Mucosa of descending colon (tissue), 3 donors: ENCODE results near the gene HLCS. TPM values are rescaled to one million over a fixed set of nuclear protein-coding genes. Genes with fewer than 3 reads are reported as not detected.

Source experiments
- ATAC-seq: fragments of 200-7000 bp; cut with Tn5 transposase; one replicate; pipeline ENCODE4 v1.9.1; 2020; ENCODE audit warnings: mild to moderate bottlenecking, moderate library complexity
- DNase-seq, 3 donors: peaks; one replicate each; pipeline ENCODE4 v3.0.0-alpha.2; 2020
- H3K36me3 ChIP-seq: fragments of 200-600 bp; one replicate; pipeline ENCODE4 v1.8.0; 2021; ENCODE audit warnings: low read depth, mild to moderate bottlenecking
- H3K4me1 ChIP-seq: fragments of 200-600 bp; one replicate; pipeline ENCODE4 v1.8.0; 2021; ENCODE audit warnings: low read depth, mild to moderate bottlenecking
- H3K4me3 ChIP-seq: fragments of 200-600 bp; one replicate; pipeline ENCODE4 v1.8.0; 2021; ENCODE audit warnings: mild to moderate bottlenecking
- H3K9me3 ChIP-seq: fragments of 200-600 bp; one replicate; pipeline ENCODE4 v1.8.0; 2021; ENCODE audit warnings: mild to moderate bottlenecking
- intact Hi-C, 2 donors: fragments of 100-400 bp; cut with DNase I in 1 of 2; cut with micrococcal nuclease in 1 of 2; formaldehyde crosslinking; loops; one replicate each; pipeline versions ENCODE4 v1.11.0 to v1.11.1; 2022; cut with DNase I, micrococcal nuclease
- total RNA-seq, 3 donors: library from RNA; stranded (reverse); fragmentation: NEBNext Ultra II Directional in 2 of 3; extraction: Animal tissue kit (Norgen Biotek cat#: 25700) in 2 of 3; gene quantifications; one replicate each; pipeline versions ENCODE4 v1.2.1 to v1.2.4, GENCODE V29; 2021 to 2023
- TF ChIP-seq, protein P1 (sequence below): fragments of 200-600 bp; IDR thresholded peaks from one replicate; pipeline ENCODE4 v1.8.0; 2022; ENCODE audit warnings: antibody characterized with exemption, mild to moderate bottlenecking
- donor health status: DM: no; HTN: no; CAD: no; lungs with moderate emphysema.
- donor health status: DM: no; HTN: no; CAD: no.
- donor health status: DM: no; HTN: yes; CAD: no.

The HLCS gene
- total RNA-seq, 3 donors from 2014 or later: 13.3 to 16.7 (median 14.9) TPM

- no peak for DNase-seq
- H3K9me3 ChIP-seq: no peaks in the 10 kb centered on the region
- H3K4me3 ChIP-seq: no peak overlapping the region
- intact Hi-C loops: no loop called here
- no peaks in the 10 kb centered on the region for H3K4me1 ChIP-seq
- H3K36me3 ChIP-seq: no peaks in the 10 kb centered on the region
- no peak for ATAC-seq
- TF ChIP-seq, protein P1, sequence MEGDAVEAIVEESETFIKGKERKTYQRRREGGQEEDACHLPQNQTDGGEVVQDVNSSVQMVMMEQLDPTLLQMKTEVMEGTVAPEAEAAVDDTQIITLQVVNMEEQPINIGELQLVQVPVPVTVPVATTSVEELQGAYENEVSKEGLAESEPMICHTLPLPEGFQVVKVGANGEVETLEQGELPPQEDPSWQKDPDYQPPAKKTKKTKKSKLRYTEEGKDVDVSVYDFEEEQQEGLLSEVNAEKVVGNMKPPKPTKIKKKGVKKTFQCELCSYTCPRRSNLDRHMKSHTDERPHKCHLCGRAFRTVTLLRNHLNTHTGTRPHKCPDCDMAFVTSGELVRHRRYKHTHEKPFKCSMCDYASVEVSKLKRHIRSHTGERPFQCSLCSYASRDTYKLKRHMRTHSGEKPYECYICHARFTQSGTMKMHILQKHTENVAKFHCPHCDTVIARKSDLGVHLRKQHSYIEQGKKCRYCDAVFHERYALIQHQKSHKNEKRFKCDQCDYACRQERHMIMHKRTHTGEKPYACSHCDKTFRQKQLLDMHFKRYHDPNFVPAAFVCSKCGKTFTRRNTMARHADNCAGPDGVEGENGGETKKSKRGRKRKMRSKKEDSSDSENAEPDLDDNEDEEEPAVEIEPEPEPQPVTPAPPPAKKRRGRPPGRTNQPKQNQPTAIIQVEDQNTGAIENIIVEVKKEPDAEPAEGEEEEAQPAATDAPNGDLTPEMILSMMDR: no peak
Observed at GRCh38 chr21:36902793-36903192, 63.7 kb downstream of the HLCS start.

DNA sequence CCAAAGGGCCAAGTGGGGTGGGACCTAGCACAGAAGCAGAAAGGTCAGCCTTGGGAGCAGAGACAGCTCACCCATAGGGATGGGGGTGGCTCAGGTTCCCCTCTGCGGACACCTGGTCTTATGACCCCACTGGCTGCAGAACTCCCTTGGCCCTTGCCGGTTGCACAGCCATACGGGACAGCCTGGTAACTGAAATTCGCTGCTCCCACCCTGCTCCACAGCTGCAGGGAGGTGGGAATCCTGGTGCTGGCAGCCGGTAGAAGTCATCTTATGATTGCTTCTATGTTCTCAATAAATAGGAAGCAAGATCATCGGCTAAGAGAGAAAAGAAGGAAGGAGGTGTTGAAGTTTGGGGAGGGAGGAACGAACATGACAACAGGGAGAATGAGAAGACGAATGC is 64.1 kb downstream of the HLCS start:
- intact Hi-C loops: no loop called here
- TF ChIP-seq, protein P1: no peak
- no peak for ATAC-seq
- no peak for DNase-seq
- no peak overlapping the region for H3K4me3 ChIP-seq
- no peaks in the 10 kb centered on the region for H3K36me3 ChIP-seq
- H3K9me3 ChIP-seq: no peaks in the 10 kb centered on the region
- no peaks in the 10 kb centered on the region for H3K4me1 ChIP-seq

GRCh38 chr21:36901575-36901974 is 64.9 kb downstream of the HLCS start:
- Histone ChIP-seq H3K9me3 (no peaks in the 10 kb centered on the region), H3K4me3 (no peak overlapping the region), H3K4me1 (no peaks in the 10 kb centered on the region), H3K36me3 (no peaks in the 10 kb centered on the region)
- intact Hi-C loops: no loop called here
- TF ChIP-seq, protein P1: no peak
- DNase-seq: no peak
- no peak for ATAC-seq

GRCh38 chr21:36893581-36893980 is 72.9 kb downstream of the HLCS start:
- ATAC-seq: no peak

GRCh38 chr21:36892201-36892600 is 74.3 kb downstream of the HLCS start:
- H3K4me3 ChIP-seq: no peak overlapping the region
- H3K9me3 ChIP-seq: no peaks in the 10 kb centered on the region
- intact Hi-C loops: no loop called here
- DNase-seq (no peak), ATAC-seq (no peak)
- no peaks in the 10 kb centered on the region for H3K4me1 ChIP-seq
- no peaks in the 10 kb centered on the region for H3K36me3 ChIP-seq
- TF ChIP-seq, protein P1: no peak

More at GRCh38 chr21:36893581-36893980, 72.9 kb downstream of the HLCS start:
- TF ChIP-seq, protein P1: no peak
- intact Hi-C loops: no loop called here
- H3K36me3 ChIP-seq: no peaks in the 10 kb centered on the region
- H3K9me3 ChIP-seq: no peaks in the 10 kb centered on the region
- H3K4me3 ChIP-seq: no peak overlapping the region
- DNase-seq: no peak
- no peaks in the 10 kb centered on the region for H3K4me1 ChIP-seq

DNA sequence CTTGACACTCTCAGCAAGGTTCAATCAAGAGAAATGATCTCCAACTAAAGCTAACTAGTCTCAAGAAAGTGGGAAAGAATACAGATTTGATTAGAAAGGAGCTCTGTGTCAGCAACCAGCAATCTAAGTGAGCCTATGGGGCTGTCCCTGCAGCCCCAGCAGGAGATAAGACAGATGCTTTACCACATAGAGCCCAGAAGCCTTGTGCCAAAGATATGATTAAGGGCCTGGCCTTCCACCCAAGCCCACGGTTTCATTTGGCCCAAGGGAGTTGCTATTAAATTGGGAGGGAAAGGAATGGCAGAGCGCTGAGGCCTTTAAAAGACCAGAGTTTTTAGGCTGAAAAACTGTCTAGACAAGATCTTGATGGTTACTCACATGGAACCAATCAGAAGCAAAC is 74.8 kb downstream of the HLCS start:
- intact Hi-C loops: no loop called here
- Histone ChIP-seq H3K36me3 (no peaks in the 10 kb centered on the region), H3K4me3 (no peak overlapping the region), H3K9me3 (no peaks in the 10 kb centered on the region), H3K4me1 (no peaks in the 10 kb centered on the region)
- TF ChIP-seq, protein P1: no peak
- DNase-seq: no peak
- ATAC-seq: no peak
